Neural progenitor cell (in vitro differentiated cells): Measurements from ENCODE around the gene ABL1. TPM values are rescaled to one million over a fixed set of nuclear protein-coding genes. Genes with fewer than 3 reads are reported as not detected.

Source experiments
- DNase-seq: peaks from one replicate; pipeline ENCODE4 v3.0.0-alpha.2; 2016; ENCODE audit warnings: low spot score
- H2AFZ ChIP-seq: fragments of 200-600 bp; sonication (generic); replicated peaks from 2 replicates; pipeline ENCODE4 v1.6.1; 2016; ENCODE audit warnings: antibody characterized with exemption
- H3F3A ChIP-seq: fragments of 200-600 bp; sonication (generic); 2 replicates; pipeline ENCODE4 v1.6.1; 2016; ENCODE audit warnings: antibody characterized with exemption, low read depth
- H3K27ac ChIP-seq: fragments of 200-600 bp; sonication (generic); 2 replicates; pipeline ENCODE4 v1.5.1; 2016; ENCODE audit warnings: mild to moderate bottlenecking
- H3K27me3 ChIP-seq: fragments of 200-600 bp; sonication (generic); 2 replicates; pipeline ENCODE4 v1.6.1; 2016; ENCODE audit warnings: mild to moderate bottlenecking, moderate library complexity
- H3K36me3 ChIP-seq: fragments of 200-600 bp; sonication (generic); 2 replicates; pipeline ENCODE4 v1.5.1; 2016
- H3K4me1 ChIP-seq: fragments of 200-600 bp; sonication (generic); 2 replicates; pipeline ENCODE4 v1.6.1; 2016; ENCODE audit warnings: mixed run types
- H3K4me2 ChIP-seq: fragments of 200-600 bp; sonication (generic); 2 replicates; pipeline ENCODE4 v1.6.1; 2016
- H3K4me3 ChIP-seq: fragments of 200-600 bp; sonication (generic); 2 replicates; pipeline ENCODE4 v1.5.1; 2016
- H3K79me2 ChIP-seq: fragments of 200-600 bp; sonication (generic); 2 replicates; pipeline ENCODE4 v1.6.1; 2016; ENCODE audit warnings: low read depth
- H3K9ac ChIP-seq: fragments of 200-600 bp; sonication (generic); 2 replicates; pipeline ENCODE4 v1.6.1; 2016
- H3K9me3 ChIP-seq: fragments of 200-600 bp; sonication (generic); 2 replicates; pipeline ENCODE4 v1.5.1; 2016; ENCODE audit warnings: low read depth
- H4K20me1 ChIP-seq: fragments of 200-600 bp; sonication (generic); 2 replicates; pipeline ENCODE4 v1.6.1; 2016; ENCODE audit warnings: low read depth
- H3K27ac Mint-ChIP-seq: 3 replicates; pipeline ENCODE4 v1.8.0; 2021; ENCODE audit warnings: mixed read lengths
- H3K27me3 Mint-ChIP-seq: 2 replicates; pipeline ENCODE4 v1.8.0; 2022; ENCODE audit warnings: low read depth, mild to moderate bottlenecking, inconsistent platforms, moderate library complexity, mixed read lengths; ENCODE audit not compliant: insufficient read depth
- H3K36me3 Mint-ChIP-seq: 3 replicates; pipeline ENCODE4 v1.8.0; 2021; ENCODE audit warnings: mixed read lengths
- H3K4me1 Mint-ChIP-seq: 3 replicates; pipeline ENCODE4 v1.8.0; 2021; ENCODE audit warnings: mixed read lengths
- H3K4me3 Mint-ChIP-seq: 3 replicates; pipeline ENCODE4 v1.8.0; 2021; ENCODE audit warnings: mild to moderate bottlenecking, moderate library complexity, mixed read lengths
- H3K9me3 Mint-ChIP-seq: 3 replicates; pipeline ENCODE4 v1.8.0; 2020; ENCODE audit warnings: mixed read lengths
- EZH2 ChIP-seq: fragments of 200-600 bp; sonication (generic); IDR thresholded peaks from 2 replicates; pipeline ENCODE4 v1.6.1; 2017; ENCODE audit warnings: antibody characterized with exemption, mild to moderate bottlenecking, moderate library complexity
- EZH2phosphoT487 ChIP-seq: fragments of 200-600 bp; sonication (generic); IDR thresholded peaks from 2 replicates; pipeline ENCODE4 v1.6.1; 2017; ENCODE audit warnings: antibody characterized with exemption
- total RNA-seq: library from RNA; depleted of rRNA; stranded (reverse); fragments of >200 nt; gene quantifications from 2 replicates; pipeline ENCODE4 v1.2.3, GENCODE V29; 2015; ENCODE audit warnings: low replicate concordance
- TF ChIP-seq, protein P1 (sequence below): fragments of 200-600 bp; sonication (generic); IDR thresholded peaks from 2 replicates; pipeline ENCODE4 v1.5.1; 2017; ENCODE audit warnings: antibody characterized with exemption, mild to moderate bottlenecking

ABL1 gene
- total RNA-seq, 1 donor from 2014 or later = 38.4 TPM

DNA sequence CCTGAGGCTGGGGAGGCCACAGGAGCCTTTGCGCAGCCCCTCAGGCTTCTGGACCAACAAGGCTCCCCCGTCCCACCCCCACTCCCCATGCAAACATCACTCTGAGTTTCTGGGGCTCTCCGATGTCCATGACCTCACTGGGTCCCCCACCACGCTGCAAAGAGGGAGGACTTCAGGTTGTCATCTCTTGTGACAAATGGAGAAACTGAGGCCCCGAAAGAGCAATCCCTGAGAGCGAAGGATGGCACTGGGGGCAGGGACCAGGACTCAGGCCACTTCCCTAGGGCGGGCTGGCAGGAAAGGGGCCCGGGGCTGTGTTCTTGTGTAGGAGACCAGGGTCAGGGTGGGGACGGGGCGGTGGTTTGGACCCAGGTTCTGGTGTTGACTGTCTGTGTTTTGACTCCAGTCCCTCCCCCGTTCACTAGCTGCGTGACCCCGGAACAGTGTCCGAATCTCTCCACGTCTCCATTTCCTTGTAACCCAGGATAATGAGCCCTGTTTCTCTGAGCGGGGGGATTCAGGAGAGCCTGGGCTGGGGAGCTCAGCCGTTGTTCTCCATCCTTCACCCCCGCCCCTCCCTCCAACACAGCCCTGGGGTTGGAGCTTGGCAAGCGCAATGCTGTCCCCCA, 90.1 kb downstream of the ABL1 start:
- no peak overlapping the region for H3K4me3 ChIP-seq
- no peak overlapping the region for H3K9ac ChIP-seq
- Mint-ChIP-seq H3K27me3 (peaks cover 14% of the 10 kb centered on the region), H3K9me3 (peaks cover 3% of the 10 kb centered on the region), H3K4me1 (peaks cover 43% of the 10 kb centered on the region), H3K27ac (peak overlapping the region; percentile 46), H3K4me3 (no peak overlapping the region), H3K36me3 (no peaks in the 10 kb centered on the region)
- no peaks in the 10 kb centered on the region for H3K9me3 ChIP-seq
- H3F3A ChIP-seq = peaks cover 10% of the 10 kb centered on the region
- no peak overlapping the region for H3K27ac ChIP-seq
- no peaks in the 10 kb centered on the region for H3K36me3 ChIP-seq
- DNase-seq = no peak
- no peaks in the 10 kb centered on the region for H3K27me3 ChIP-seq
- no peaks in the 10 kb centered on the region for H3K79me2 ChIP-seq
- H3K4me1 ChIP-seq = peaks cover 29% of the 10 kb centered on the region
- TF ChIP-seq, protein P1, sequence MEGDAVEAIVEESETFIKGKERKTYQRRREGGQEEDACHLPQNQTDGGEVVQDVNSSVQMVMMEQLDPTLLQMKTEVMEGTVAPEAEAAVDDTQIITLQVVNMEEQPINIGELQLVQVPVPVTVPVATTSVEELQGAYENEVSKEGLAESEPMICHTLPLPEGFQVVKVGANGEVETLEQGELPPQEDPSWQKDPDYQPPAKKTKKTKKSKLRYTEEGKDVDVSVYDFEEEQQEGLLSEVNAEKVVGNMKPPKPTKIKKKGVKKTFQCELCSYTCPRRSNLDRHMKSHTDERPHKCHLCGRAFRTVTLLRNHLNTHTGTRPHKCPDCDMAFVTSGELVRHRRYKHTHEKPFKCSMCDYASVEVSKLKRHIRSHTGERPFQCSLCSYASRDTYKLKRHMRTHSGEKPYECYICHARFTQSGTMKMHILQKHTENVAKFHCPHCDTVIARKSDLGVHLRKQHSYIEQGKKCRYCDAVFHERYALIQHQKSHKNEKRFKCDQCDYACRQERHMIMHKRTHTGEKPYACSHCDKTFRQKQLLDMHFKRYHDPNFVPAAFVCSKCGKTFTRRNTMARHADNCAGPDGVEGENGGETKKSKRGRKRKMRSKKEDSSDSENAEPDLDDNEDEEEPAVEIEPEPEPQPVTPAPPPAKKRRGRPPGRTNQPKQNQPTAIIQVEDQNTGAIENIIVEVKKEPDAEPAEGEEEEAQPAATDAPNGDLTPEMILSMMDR = no peak
- TF ChIP-seq EZH2 = no peak
- TF ChIP-seq EZH2phosphoT487 = no peak
- peaks cover 26% of the 10 kb centered on the region for H4K20me1 ChIP-seq
- H3K4me2 ChIP-seq = no peak overlapping the region
- no peak overlapping the region for H2AFZ ChIP-seq

DNA sequence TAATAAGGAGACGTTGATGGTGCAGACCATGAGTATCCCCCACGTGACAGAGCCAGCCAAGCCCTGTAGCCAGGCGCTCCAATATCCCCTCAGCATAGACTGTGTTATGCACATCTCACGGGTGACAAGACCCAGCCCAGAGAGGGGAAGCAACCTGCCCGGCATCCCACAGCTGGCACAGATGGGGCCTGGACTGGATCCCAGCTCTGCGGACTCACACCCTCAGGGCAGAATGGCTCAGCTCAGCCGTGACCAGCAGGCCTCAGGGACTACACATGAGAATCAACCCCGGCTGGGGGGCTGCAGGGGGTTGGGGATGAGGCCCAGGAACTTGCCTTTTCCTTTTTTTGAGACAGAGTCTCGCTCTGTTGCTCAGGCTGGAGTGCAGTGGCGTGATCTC, 92.3 kb downstream of the ABL1 start:
- Histone ChIP-seq H3K4me1 (peaks cover 9% of the 10 kb centered on the region), H3K9ac (no peak overlapping the region), H3K36me3 (no peaks in the 10 kb centered on the region), H3K9me3 (no peaks in the 10 kb centered on the region), H3K79me2 (no peaks in the 10 kb centered on the region), H2AFZ (no peak overlapping the region), H3K4me3 (no peak overlapping the region), H4K20me1 (peaks cover 4% of the 10 kb centered on the region), H3K27ac (no peak overlapping the region), H3F3A (peaks cover 9% of the 10 kb centered on the region), H3K4me2 (no peak overlapping the region), H3K27me3 (no peaks in the 10 kb centered on the region)
- peaks cover 17% of the 10 kb centered on the region for H3K27me3 Mint-ChIP-seq
- no peak overlapping the region for H3K4me3 Mint-ChIP-seq
- TF ChIP-seq EZH2 = no peak
- TF ChIP-seq EZH2phosphoT487 = no peak
- TF ChIP-seq, protein P1 = no peak
- H3K36me3 Mint-ChIP-seq = no peaks in the 10 kb centered on the region
- no peak for DNase-seq
- H3K4me1 Mint-ChIP-seq = peaks cover 29% of the 10 kb centered on the region
- H3K9me3 Mint-ChIP-seq = peaks cover 3% of the 10 kb centered on the region
- no peak overlapping the region for H3K27ac Mint-ChIP-seq

DNA sequence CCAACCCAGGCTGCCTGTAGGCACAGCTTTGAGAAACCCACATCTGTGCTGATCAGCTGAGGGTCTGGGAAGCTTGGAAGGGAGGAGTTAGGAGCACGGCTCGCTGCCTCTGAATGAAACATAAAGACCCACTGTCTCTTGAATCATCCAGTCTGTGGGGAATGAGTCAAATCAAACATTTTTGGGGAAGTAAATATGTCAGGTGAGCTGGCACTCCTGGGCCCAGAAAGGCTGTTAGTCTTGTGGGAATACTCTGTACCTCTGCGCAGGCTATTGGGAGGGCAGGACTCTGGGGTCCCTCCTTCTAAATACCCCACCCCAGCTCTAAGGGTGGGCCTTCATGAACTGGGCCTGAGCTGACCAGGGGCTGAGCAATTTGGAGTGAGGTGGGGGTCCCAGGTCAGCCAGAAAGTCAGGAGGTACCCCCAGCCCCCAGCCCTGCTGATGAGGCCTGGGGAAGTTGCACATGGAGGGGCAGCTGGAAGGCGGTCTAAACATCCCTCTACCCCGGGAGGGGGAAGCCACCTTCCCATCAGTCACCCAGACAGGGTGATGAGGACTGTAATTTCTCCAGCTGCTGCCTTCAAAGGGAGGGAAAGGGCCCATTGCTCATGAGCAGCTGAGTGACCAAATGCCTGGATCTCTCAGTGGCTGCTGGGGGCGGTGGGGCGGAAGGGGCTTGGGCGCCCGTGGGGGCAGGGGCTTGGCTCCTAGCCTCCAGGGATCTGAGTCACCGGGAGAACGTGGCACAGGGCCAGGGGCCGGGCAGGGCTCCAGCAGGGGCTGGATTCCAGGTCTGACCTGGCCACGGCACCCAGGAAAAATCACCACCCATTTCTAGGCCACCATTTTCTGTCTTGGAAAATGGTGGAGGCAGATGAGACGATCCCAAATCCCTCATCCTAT, 93.2 kb downstream of the ABL1 start:
- H3K27me3 Mint-ChIP-seq = peaks cover 13% of the 10 kb centered on the region
- H3K4me1 ChIP-seq = peaks cover 9% of the 10 kb centered on the region
- H3K9ac ChIP-seq = no peak overlapping the region
- TF ChIP-seq EZH2phosphoT487 (no peak), EZH2 (no peak)
- TF ChIP-seq, protein P1 = no peak
- H3K36me3 ChIP-seq = no peaks in the 10 kb centered on the region
- peak overlapping the region; percentile 35 for H3K4me3 Mint-ChIP-seq
- H3K9me3 ChIP-seq = no peaks in the 10 kb centered on the region
- no peak for DNase-seq
- H3K4me3 ChIP-seq = no peak overlapping the region
- no peaks in the 10 kb centered on the region for H3K27me3 ChIP-seq
- H3K27ac Mint-ChIP-seq = no peak overlapping the region
- no peak overlapping the region for H2AFZ ChIP-seq
- H3K9me3 Mint-ChIP-seq = no peaks in the 10 kb centered on the region
- H3K79me2 ChIP-seq = no peaks in the 10 kb centered on the region
- no peaks in the 10 kb centered on the region for H3K36me3 Mint-ChIP-seq
- H3K4me2 ChIP-seq = no peak overlapping the region
- peaks cover 28% of the 10 kb centered on the region for H3K4me1 Mint-ChIP-seq
- peaks cover 18% of the 10 kb centered on the region for H3F3A ChIP-seq
- peaks cover 4% of the 10 kb centered on the region for H4K20me1 ChIP-seq
- H3K27ac ChIP-seq = no peak overlapping the region
